NCI-H1105 (cell line): Measurements from ENCODE around the gene ACTR6.
"Not testable (repeated sequence)": the region's sequence is repeated elsewhere in the genome, so short reads cannot be mapped to it uniquely, and the experiment has no call there.

Experiments used
- DNase-seq: peaks from one replicate; lab custom pipeline; 2025; lab: John Stamatoyannopoulos, UW

ACTR6 gene

DNA sequence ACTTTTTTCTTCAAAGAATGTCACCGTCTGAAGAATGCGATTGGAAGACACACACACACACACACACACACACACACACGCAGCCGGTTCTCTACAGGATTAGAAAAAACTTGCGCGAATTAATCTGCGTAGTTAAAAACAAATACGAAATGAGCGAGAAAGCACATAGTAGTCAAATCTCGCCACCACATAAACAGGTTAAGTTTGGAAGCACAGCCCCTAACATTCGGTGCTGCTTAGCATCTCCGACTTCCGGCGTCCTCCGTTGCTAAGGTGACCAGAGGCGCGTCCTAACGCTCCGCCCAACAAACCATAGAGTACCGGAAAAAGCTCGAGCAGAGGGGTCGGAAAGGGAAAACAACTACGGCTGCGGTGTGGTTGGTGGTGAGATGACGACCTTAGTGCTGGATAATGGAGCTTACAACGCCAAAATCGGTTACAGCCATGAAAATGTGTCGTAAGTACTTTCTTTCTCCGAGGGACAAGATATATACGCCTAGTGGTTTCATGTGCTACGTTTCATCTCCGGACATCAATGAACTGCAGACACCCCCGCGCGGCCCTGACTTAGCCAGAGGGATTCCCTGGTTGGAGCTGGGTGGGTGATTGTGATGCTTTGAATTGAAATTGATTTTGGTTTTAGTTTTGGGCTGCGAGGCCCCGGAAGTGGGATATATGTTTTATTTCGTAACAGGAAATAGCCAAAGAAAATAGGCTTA, at the start of gene ACTR6:
Gene ACTR6 (plus strand): TSS at position 353 of the 719 bp plus-strand sequence. CDS start 37 bp downstream, at position 390.
- DNase-seq = peak; percentile 96

DNA sequence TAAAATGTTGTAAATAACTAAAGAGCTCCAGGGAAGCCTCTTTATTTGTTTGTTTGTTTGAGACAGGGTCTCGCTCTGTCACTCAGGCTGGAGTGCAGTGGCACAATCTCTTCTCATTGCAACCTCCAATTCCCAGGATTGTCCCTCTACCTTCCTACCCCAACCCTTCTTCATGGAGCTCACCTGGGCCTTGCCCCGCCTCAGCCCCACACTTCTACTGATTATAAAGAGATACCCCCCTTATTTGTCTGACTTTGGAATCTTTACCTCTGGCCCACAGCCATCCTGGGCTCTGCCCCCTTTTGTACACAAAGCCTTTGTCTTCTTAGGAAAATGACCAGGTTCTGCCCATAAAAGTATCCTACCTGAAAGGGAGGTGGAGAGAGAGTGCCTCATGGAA, 48.8 kb upstream of the ACTR6 start:
- no peak for DNase-seq

DNA sequence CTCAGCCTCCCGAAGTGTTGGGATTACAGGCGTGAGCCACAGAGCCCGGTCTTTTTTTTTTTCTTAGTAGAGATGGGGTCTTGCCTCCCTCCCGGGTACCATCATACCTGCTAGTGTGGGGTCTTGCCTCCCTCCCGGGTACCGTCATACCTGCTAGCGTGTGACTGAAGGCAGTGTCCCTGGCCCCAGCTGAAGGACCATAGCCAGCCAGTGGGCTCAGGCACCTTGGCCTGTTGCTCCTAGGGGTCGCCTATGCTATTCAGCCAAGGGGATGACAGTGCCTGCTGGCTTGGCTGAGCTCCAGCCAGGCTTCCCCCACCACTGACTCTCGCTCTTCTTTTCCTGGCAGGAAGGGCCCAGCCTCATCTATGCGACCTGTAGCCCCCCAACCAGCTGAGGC, 47.5 kb upstream of the ACTR6 start:
- DNase-seq = no peak

DNA sequence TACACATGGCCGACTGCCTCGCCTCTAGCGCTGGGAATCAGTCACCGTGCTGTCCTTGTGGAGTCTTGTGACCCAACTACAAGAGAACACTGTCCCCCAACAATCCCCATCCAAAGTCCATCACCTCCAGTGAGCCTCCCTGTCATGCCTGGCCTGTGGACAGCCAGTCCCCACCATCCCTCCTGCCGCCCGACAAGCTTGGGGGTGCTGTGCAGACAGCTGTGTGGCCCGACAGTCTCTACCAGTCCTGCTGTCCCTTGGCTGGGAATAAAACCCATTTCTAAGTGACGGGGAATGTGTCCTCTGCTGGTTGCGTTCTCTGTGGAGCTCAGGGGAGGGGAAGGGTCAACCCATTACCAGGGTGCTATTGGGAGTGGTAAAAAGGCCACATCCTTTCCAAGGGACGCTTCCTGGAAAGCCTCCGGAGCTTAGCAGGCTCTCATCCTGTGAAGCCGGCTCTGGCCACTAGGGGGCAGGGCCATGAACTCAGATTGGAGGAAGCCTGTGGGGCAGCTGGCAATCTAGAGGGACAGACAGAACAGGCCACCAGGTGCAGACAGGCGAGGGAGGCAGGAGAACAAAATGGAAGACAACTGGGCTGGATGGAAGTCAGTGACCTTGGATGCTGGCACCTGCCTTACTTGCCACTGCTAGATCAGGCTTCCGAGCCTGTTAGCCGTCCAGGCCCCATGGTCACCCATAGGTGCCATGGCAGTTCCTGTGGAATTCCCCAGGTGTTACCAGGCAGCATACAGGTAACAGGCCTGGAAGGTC, 46.0 kb upstream of the ACTR6 start:
- DNase-seq = no peak

DNA sequence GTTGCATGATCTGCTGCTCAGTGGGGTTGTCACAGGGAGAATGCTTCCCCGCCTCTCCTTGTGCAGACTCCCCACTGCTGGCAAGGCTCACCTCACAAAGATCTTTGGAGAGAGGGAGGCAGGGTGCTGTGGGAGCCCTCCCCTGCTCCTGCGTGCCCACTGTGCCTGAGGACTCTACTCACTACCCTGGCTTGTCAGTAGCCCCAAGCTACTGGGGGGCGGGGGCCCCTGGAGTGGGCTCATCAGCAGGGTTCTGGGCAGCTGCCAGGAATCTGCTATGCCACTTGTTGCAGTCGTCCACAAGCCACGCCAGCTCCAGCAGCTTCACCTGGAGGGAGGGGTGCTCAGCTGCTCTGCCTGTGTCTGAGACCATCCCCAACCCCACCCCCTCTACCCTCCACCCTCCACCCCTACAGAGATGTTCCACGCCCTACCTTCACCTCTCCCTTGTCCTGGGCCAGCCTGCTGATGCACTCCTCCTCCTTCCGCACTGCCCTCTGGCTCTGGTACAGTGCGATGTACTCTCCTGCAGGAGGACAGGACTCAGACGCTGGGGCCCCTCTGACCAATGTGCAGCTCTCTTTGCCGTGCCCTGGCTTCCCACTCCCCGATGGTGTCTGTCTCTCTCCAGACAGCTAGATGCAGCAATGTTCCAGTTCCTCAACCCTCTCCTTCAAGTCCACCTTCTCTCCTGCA, 43.7 kb upstream of the ACTR6 start:
- peak; percentile 30 for DNase-seq

DNA sequence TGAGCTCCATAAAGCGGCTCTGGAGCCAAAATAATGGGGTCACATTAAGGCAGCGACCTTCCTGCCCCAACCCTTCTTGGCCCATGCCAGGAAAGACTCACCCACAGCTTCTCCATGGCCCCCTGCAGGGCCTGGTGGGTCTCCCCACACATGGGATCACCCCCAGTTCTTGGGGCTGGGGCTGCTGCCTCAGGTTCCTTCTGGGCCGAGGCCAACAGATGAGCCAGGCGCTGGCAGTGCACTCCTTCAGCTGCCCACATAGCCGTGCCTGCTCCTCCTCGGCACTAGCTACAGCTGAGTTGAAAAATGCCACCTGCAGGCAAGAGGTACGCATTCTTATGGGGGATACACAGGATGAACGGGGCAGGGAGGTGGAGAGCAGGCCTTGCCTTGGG, 43.2 kb upstream of the ACTR6 start:
- DNase-seq = no peak

DNA sequence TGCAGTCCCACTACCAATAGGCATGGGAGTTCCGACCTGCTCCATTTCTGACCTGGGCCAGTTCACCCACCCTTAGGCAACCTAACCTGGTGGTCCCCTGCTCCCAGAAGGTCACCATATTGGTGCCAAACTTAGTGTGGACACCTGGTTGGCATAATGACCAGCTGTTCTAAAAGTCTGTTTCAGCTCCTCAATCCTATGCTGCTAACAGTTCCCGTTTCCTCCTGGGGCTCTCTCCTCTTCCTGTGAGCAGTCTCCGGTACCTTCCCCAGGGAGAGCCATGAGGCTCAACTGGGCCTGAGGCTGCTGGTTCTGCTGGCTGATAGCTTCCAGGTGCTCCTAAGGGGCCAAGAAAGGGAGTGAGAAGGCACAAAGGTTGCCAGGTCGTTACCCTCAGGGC, 42.1 kb upstream of the ACTR6 start:
- no peak for DNase-seq

DNA sequence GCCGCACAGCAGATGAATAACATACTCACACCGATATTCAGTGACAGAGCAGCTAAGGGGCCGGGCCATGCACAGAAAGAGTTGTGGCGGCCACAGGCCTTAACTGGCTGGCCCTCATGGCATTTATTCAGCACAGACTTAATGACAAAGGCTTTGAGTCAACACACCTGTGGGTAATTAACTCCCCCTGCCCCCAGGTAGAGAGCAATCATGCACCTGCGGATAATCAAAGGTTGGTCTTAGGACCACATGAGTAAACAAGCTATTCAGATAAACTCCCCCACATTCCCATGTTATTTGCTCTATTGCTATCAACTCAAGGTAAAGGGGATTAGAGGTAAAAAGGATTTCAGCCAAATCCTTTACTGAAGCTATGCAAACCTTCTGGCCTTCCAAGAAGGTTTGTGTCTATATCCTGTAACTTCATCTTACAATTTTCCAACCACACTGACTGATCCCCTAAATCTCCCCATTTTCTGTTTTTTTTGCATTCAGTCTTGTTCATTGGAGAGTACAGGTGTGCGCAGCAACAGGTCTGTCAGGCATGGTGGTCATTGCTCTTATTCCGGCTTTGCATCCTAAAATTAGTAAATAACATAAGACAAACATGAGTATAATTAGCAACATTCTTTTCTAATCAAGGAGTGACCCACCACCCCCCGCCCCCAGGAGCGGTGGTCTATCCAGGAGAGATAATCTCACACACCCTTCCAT, 41.1 kb upstream of the ACTR6 start:
- no peak for DNase-seq

DNA sequence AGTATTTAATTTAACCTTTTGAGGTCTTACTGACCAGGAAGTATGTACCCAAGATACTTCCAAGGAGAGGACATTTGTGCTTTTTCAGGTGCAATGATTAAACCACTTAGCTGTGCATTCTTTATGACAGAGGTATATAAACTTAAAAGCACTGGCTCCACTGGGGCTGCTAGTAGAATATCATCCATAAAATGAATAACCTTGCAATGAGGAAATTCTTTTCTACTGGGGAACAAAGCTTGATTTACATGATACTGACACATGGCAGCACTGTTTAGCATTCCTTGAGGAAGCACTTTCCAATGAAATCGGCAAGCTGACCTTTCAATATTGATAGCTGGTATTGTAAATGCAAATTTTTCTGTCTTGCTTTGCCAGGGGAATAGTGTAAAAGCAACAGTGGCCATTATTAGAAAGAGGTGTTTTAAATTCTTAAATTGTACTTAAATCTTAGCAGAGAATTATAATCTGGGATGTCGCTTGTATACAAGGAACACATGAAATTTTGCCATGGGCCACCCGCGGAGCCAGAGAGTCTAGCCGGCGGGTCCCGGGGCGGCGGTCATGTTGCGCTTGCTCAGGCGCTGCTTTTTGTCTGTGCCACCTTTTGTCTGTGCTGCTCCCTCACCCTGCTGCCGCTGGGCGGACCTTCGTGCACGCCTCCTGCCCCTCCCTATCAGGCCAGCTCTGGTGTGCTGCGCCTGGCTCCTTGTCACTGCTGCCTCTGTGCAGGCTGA, 37.0 kb upstream of the ACTR6 start:
- DNase-seq = peak; percentile 89

DNA sequence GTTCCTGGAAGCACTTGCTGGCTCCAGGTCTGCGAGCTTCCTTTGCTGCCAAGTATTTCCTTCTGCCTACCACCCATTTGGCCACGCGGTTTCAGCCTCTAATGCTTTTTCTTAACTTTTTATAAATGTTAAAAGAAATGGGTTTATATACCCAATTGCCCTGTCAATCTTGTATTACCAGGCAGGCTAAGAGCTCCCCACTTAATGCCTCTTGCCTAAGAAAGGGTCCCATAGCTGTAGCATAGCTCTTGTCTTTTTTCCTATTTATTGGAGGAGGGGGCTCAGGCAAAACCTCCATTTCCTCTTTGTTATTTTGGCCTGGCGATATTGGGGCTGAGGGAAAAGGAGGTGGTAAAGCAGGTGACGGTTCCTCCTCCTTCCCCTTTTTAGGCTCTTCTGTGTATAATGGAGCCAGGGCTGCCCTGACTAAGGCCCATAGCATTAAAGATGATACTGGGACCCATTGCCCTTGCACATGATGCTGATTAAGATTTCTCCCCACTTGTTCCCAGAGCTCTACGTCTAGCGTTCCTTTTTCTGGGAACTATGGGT, 36.4 kb upstream of the ACTR6 start:
- no peak for DNase-seq

DNA sequence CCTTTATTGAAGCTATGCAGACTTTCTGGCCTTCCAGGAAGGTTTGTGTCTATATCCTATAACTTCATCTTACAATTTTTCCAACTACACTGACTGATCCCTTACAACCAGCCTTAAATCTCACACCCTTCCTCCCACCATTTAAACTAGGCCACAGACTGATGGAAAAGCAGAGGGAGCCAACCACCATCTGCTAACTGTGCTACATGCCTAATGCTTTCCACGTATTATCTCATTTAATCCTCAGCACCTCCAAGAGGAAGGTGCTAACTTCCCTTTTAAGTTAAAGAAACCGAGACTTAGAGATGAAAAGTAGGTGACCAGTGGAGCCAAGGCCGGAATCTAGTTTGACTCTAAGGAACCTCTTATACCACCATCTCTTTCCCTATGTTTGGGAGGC, 35.3 kb upstream of the ACTR6 start:
- no peak for DNase-seq

DNA sequence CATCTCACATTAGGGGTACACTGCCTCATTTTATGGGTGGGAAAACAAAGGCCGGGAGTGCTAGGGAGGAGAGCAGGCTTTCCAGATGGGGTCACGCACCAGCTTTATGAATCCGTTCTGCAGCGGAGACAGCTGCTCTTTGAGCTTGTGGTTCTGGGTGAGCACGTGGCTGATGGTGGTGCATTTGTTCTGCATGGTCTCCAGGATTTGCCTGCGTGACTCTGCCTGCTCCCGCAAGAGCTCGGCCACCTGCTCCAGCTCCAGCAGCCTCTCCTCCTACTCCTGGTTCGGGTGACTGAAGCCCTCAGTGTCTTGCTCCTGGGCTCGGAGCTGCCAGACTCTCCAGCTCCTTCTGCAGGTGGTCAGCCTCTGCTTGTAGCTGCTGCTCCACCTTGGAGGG, 34.4 kb upstream of the ACTR6 start:
- DNase-seq = no peak

DNA sequence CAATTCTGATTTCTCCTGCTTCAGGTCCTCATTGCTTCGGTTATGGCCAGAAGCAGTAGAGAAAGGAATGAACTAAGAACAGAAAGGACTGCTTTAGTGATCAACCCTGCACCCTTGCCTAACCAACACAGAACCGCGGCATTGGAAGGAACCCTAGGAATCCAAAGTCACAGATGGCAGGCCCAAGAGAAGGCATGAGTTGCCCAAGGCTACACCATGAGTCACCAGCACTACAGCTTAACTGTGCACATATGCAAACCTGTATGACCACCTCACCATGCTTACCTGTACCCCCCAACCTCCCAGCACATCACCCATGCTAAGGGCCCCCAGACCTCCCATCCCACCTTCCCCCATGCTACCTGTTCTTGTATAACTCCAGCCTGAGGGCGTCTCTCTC, 32.1 kb upstream of the ACTR6 start:
- DNase-seq = no peak

DNA sequence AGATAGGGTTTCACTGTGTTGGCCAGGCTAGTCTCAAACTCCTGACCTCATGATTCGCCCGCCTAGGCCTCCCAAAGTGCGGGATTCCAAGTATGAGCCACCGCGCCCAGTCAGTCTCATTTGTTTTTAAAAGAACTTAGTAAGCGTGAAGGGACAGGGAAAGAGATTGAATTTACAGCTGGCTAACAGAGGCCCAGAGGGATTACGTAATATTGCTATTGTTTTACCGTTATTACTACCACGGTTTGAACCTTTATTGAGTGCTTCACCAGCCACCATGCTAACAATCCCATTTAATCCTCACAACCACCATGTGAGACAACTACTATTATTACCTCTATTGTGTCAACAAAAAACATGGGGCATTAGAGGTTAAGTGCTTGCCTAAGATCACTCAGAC, 31.3 kb upstream of the ACTR6 start:
- DNase-seq = no peak

DNA sequence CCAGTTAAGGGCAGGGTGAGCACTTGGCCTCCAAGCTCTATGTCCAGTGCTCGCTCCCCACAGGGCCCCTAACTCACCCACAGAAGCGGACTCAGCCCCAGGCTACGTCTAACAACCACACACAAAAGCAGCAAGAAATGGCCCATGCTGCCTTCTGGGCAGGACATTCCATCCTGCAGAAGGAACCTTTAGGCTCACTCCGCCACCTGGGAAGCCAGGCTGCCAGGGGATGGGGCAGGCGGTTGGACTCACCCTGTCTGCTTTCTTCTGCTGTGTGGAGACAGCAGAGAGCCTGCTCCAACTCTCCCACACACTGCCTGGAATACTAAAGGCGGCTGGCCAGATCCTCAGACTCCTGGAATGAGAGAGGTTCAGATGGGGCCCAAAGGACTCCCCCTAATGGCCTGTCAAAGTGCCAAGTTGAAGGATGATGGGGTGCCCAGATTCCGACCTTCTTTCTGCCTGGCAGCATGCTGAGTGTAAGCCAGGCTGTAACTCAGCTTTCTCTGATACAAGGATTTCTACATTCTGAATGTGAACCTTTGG, 30.2 kb upstream of the ACTR6 start:
- DNase-seq = no peak

DNA sequence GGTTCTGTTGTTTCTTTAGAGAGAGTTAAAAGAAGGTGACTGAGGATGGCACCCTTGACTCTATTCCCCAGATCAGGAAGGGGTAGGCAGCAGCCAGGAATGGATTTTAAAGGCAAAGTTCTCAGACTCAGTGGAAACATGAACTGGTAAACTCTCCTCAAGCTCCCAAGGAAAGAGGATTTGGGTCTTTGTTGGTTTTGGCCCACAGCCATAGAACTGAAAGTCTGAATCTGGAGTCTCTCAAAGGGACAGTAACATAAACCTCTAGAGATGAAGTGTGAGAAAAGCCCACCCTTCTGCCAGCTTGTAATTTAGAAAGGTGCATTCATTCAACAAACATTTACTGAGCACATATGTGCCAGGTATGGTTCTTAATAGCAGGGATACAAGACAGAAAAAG, 29.4 kb upstream of the ACTR6 start:
- no peak for DNase-seq

DNA sequence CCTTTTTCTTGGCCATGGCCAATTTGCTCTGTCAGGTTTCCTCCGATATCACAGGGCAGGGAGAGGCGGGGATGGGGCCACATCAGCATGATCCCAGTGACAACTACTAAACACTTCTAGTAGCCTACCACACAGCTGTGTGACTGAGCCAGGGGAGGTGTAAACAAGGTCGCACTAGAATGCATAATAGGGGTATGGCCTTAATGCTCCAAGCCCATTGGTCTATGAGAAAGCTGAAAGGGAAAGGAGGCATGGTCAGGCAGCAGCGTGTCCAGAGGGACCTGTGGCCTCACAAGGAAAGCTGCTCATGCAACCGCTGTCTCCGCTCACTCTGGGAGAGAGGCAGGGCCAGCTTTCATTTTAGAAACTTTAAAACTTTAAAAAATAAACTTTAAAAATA, 27.5 kb upstream of the ACTR6 start:
- DNase-seq = no peak

DNA sequence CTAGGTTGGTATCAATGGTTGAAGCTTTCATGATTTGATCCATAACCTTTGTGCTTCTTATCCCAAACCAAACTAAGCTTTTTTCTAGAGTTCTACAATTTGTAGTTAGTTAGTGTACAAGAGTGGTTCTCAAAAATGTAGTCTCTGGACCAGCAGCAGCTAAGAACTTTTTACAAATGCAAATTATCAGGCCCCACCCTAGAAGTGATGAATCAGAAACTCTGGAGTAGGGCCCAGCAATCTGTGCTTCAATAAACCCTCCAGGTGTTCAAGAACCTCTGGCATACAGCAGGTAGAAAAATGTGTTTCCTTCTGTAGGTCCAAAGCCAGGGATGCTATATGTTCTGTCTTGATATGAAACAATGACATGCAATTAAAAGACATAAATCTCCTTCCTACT, 26.1 kb upstream of the ACTR6 start:
- DNase-seq = no peak

DNA sequence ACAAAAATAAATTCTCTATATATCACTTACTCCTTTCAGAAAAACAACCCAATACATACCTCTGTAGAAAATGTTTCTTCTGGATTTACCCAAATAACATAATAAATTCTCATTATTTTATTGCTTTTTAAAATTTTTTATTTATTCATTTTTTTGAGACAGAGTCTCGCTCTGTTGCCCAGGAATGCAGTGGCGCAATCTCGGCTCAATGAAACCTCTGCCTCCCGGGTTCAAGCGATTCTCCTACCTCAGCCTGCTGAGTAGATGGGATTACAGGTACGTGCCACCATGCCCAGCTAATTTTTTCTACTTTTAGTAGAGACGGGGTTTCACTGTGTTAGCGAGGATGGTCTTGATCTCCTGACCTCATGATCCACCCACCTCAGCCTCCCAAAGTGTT, 24.1 kb upstream of the ACTR6 start:
- not testable (repeated sequence) for DNase-seq

DNA sequence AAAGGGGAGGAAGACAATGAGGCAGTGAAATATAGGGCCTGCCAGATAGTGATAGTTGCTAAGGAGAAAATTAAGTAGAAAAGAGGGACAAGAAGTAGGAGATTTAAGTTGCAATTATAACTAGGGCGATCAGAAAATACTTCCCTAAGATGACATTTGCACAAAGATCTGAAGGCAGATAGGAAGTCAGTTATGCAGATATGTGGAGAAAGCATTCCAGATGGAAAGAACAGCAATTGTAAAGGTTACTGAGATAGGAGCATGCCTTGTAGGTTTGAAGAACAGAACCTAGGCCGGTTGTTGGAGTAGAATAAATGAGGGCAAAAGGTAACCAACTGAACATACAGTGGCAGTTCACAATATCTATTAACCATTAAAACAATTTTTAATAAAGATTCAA, 21.4 kb upstream of the ACTR6 start:
- DNase-seq = no peak

DNA sequence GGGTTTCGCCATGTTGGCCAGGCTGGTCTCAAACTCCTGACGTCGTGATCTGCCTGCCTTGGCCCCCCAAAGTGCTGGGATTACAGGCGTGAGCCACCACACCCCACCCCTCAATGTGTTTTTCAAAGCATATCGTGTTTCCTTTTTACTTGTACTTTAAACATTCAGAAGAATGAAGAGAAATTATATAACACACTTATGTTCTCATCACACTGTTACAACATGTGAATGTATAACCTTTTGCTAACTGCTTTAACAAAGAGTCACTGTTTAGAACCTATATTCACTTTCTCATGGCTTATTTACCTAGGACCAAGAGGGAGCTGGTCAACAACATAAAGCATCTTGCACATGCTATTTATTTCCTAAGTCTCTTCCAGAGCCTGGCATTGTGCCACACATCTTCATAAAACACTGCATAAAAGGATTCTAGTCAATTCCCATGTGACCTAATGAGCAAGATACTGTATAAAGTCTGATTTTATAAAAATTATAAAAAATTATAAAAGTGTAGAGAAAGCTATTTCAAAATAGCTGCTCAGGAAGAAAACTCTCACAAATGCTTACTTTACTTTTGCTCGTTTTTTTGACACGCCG, 16.0 kb upstream of the ACTR6 start:
- DNase-seq = no peak
